ENCODE data around the gene ANKH. TPM values are rescaled to one million over a fixed set of nuclear protein-coding genes. Genes with fewer than 3 reads are reported as not detected.

ANKH gene
- total and polyA plus RNA-seq, 3 experiments from 2014 or later: 47.0 to 80.5 (median 80.0) TPM

DNA sequence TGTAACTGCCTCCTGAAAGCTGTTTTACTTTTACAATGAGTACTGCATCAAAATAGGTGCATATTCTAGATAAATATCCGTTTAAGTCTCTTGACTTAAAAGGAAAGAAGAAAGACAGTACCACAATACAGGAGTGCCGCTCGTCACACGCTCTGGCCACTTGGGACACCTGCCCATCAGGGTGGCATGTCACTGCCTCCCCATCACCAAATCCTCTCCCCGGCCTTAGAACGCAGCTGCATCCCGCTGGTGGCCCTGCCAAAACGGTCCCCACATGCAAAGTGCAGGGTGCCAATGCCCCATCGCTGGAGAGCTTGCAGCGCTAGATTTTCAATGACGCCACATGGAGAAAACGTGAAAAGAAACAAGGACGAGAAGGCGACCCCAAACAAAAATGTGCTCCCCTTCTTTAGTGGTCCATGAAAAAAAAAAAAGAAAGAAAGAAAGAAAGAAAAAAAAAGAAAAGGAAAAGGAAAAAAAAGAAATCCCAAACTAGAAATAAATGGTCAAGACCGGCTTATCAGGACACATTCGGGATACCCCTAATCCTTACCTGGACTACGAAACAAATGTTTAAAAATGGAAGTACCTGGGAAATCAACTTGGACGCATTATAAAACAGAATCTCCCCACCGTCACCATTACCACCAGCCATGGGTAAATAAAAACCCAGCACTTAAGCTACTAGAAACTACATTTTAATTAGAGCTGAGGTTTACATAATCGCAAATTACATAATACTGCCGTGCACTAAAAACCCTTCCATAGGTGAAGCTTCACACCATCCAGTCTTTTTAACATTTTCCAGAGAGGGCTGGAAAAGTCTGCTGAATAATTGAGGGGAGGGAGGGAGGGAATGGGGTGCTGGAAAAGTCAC, 1.0 kb downstream of the ANKH start:
- H3K36me3 ChIP-seq (ENCODE audit: insufficient read depth, low read length): no peaks in the 10 kb centered on the region
- peak overlapping the region; percentile 92 to 99 (median 96) for H3K27ac Mint-ChIP-seq
- no peaks in the 10 kb centered on the region for H3K27me3 ChIP-seq (ENCODE audit: insufficient read depth, low read length, poor library complexity, severe bottlenecking)
- H3K27me3 Mint-ChIP-seq: no peaks in the 10 kb centered on the region
- H3K4me3 ChIP-seq (ENCODE audit: low read length): peak overlapping the region; percentile 56
- peak; percentile 32 to 79 (median 54) for DNase-seq
- POLR2A ChIA-PET: interaction anchor here (0.7 to 1.1 kb wide), 7 partner anchors 61 to 1747 kb away, joined by 3 to 10 read pairs (median 5); no protein-coding TSS in a partner anchor
- no peaks in the 10 kb centered on the region for H3K9me3 ChIP-seq (ENCODE audit: low read length)
- H3K36me3 Mint-ChIP-seq: peaks cover 0 to 8% (median 0%) of the 10 kb centered on the region in 3 donors
- peaks cover 31 to 62% (median 49%) of the 10 kb centered on the region in 3 donors for H3K4me1 Mint-ChIP-seq
- peaks cover 10% of the 10 kb centered on the region for H3K4me1 ChIP-seq (ENCODE audit: insufficient read depth, low read length)
- no peaks in the 10 kb centered on the region for H3K9me3 Mint-ChIP-seq
- peak overlapping the region; percentile 65 for H3K27ac ChIP-seq (ENCODE audit: low read depth, low read length)
- CTCF ChIA-PET: interaction anchor here (1.0 to 1.8 kb wide), 9 partner anchors 9 to 185 kb away, joined by 3 to 10 read pairs (median 4); no protein-coding TSS in a partner anchor
- H3K4me3 Mint-ChIP-seq: peak overlapping the region; percentile 88 to 98 (median 96)

GRCh38 chr5:14869668-14870164, 1.9 kb downstream of the ANKH start:
- H3K36me3 Mint-ChIP-seq: peaks cover 0 to 8% (median 0%) of the 10 kb centered on the region in 3 donors
- no peaks in the 10 kb centered on the region for H3K9me3 ChIP-seq (ENCODE audit: low read length)
- H3K36me3 ChIP-seq (ENCODE audit: insufficient read depth, low read length): no peaks in the 10 kb centered on the region
- ChIA-PET CTCF (interaction anchor here (1.3 to 1.8 kb wide), 7 partner anchors 8 to 184 kb away, joined by 3 to 10 read pairs (median 4); no protein-coding TSS in a partner anchor), POLR2A (interaction anchor here (1.0 to 1.1 kb wide), 2 partner anchors 165 to 1748 kb away, joined by 3 read pairs; no protein-coding TSS in a partner anchor)
- no peaks in the 10 kb centered on the region for H3K27me3 ChIP-seq (ENCODE audit: insufficient read depth, low read length, poor library complexity, severe bottlenecking)
- H3K4me3 Mint-ChIP-seq: peak overlapping the region; percentile 88 to 98 (median 96)
- H3K4me3 ChIP-seq (ENCODE audit: low read length): peak overlapping the region; percentile 56
- no peaks in the 10 kb centered on the region for H3K9me3 Mint-ChIP-seq
- DNase-seq: peak in 2 of 5 donors; percentile 3 to 17
- H3K27me3 Mint-ChIP-seq: no peaks in the 10 kb centered on the region
- H3K27ac ChIP-seq (ENCODE audit: low read depth, low read length): peak overlapping the region; percentile 65
- peak overlapping the region; percentile 92 to 99 (median 96) for H3K27ac Mint-ChIP-seq
- H3K4me1 ChIP-seq (ENCODE audit: insufficient read depth, low read length): peaks cover 10% of the 10 kb centered on the region
- peaks cover 32 to 64% (median 51%) of the 10 kb centered on the region in 3 donors for H3K4me1 Mint-ChIP-seq

- H3K9me3 Mint-ChIP-seq: no peaks in the 10 kb centered on the region
- peak overlapping the region in 6 of 7 donors; percentile 88 to 98 (median 96) for H3K4me3 Mint-ChIP-seq
- peak overlapping the region; percentile 92 to 99 (median 96) for H3K27ac Mint-ChIP-seq
Measured at GRCh38 chr5:14869233-14869632, 2.3 kb downstream of the ANKH start.

DNA sequence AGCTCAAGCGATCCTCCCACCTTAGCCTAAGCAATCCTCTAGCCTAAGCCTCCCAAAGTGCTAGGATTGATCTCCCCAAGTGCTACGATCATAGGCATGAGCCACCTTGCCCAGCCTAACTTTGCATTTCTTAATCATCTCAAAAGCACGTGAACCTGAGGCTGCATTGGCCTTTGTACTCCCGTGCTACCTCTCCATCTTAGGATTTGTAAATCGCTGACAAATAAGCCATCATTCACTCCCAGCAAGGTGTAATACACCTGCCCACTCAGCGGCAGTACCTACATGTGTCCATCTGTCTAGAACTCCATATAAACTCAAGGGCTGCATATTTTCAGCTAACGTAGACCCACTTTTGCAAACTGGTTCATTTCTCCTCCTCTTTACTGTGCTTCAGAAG, 2.8 kb downstream of the ANKH start:
- H3K27ac Mint-ChIP-seq: peak overlapping the region; percentile 19 to 99 (median 96)
- ChIA-PET CTCF (interaction anchor here (3.0 kb wide), 1 partner anchor 141 kb away, joined by 13 read pairs; no protein-coding TSS in a partner anchor), POLR2A (no interaction called here)

More at GRCh38 chr5:14869233-14869632, 2.3 kb downstream of the ANKH start:
- H3K36me3 ChIP-seq (ENCODE audit: insufficient read depth, low read length): no peaks in the 10 kb centered on the region
- H3K27ac ChIP-seq (ENCODE audit: low read depth, low read length): no peak overlapping the region
- peaks cover 10% of the 10 kb centered on the region for H3K4me1 ChIP-seq (ENCODE audit: insufficient read depth, low read length)
- DNase-seq: no peak
- H3K9me3 ChIP-seq (ENCODE audit: low read length): no peaks in the 10 kb centered on the region
- no peaks in the 10 kb centered on the region for H3K27me3 ChIP-seq (ENCODE audit: insufficient read depth, low read length, poor library complexity, severe bottlenecking)
- CTCF ChIA-PET: interaction anchor here (1.3 kb wide), 1 partner anchor 123 kb away, joined by 3 read pairs; no protein-coding TSS in a partner anchor
- Mint-ChIP-seq H3K4me1 (peaks cover 32 to 63% (median 51%) of the 10 kb centered on the region in 3 donors), H3K27me3 (no peaks in the 10 kb centered on the region), H3K36me3 (peaks cover 0 to 8% (median 0%) of the 10 kb centered on the region in 3 donors)
- H3K4me3 ChIP-seq (ENCODE audit: low read length): no peak overlapping the region
- POLR2A ChIA-PET: interaction anchor here (1.0 kb wide), 1 partner anchor 1748 kb away, joined by 3 read pairs; no protein-coding TSS in a partner anchor

GRCh38 chr5:14864181-14864812, 7.3 kb downstream of the ANKH start:
- ChIA-PET CTCF (no interaction called here), POLR2A (no interaction called here)
- Mint-ChIP-seq H3K27ac (peak overlapping the region in 1 of 8 donors; percentile 71), H3K27me3 (no peaks in the 10 kb centered on the region), H3K36me3 (peaks cover 0 to 15% (median 9%) of the 10 kb centered on the region in 3 donors), H3K4me3 (no peak overlapping the region), H3K4me1 (peaks cover 39 to 80% (median 75%) of the 10 kb centered on the region in 3 donors), H3K9me3 (no peaks in the 10 kb centered on the region)
- no peaks in the 10 kb centered on the region for H3K9me3 ChIP-seq (ENCODE audit: low read length)
- no peak for DNase-seq
- H3K27ac ChIP-seq (ENCODE audit: low read depth, low read length): no peak overlapping the region
- H3K36me3 ChIP-seq (ENCODE audit: insufficient read depth, low read length): no peaks in the 10 kb centered on the region
- no peak overlapping the region for H3K4me3 ChIP-seq (ENCODE audit: low read length)
- H3K27me3 ChIP-seq (ENCODE audit: insufficient read depth, low read length, poor library complexity, severe bottlenecking): no peaks in the 10 kb centered on the region
- peaks cover 9% of the 10 kb centered on the region for H3K4me1 ChIP-seq (ENCODE audit: insufficient read depth, low read length)

More for the DNA sequence above, 2.8 kb downstream of the ANKH start:
- no peaks in the 10 kb centered on the region for H3K27me3 ChIP-seq (ENCODE audit: insufficient read depth, low read length, poor library complexity, severe bottlenecking)
- no peak overlapping the region for H3K4me3 ChIP-seq (ENCODE audit: low read length)
- H3K4me3 Mint-ChIP-seq: peak overlapping the region in 4 of 7 donors; percentile 5 to 98 (median 59)
- DNase-seq: no peak
- H3K27ac ChIP-seq (ENCODE audit: low read depth, low read length): no peak overlapping the region
- peaks cover 0 to 8% (median 0%) of the 10 kb centered on the region in 3 donors for H3K36me3 Mint-ChIP-seq
- no peaks in the 10 kb centered on the region for H3K9me3 ChIP-seq (ENCODE audit: low read length)
- no peaks in the 10 kb centered on the region for H3K27me3 Mint-ChIP-seq
- peaks cover 10% of the 10 kb centered on the region for H3K4me1 ChIP-seq (ENCODE audit: insufficient read depth, low read length)
- H3K9me3 Mint-ChIP-seq: no peaks in the 10 kb centered on the region
- no peaks in the 10 kb centered on the region for H3K36me3 ChIP-seq (ENCODE audit: insufficient read depth, low read length)
- H3K4me1 Mint-ChIP-seq: peaks cover 33 to 67% (median 53%) of the 10 kb centered on the region in 3 donors

DNA sequence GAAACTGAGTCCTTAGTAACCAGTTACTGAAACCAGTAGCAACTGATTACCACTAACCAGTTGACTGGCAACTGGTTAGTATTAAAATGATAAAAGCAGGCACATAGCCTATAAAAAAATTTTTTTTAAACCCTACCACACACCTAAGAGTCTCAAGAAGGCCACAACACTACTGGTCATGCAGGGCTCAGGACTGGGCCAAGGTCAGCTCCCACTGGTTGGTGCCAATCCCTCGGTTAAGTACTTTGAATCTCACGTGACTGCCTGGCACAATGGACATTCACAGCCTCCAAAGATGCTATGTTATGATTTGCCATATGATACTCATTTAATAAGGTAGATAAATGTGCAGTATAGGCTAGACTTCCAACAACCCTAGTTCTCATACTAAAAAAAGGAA, 8.5 kb downstream of the ANKH start:
- peaks cover 0 to 15% (median 9%) of the 10 kb centered on the region in 3 donors for H3K36me3 Mint-ChIP-seq
- CTCF ChIA-PET: interaction anchor here (0.9 kb wide), 1 partner anchor 11 kb away, joined by 3 read pairs; no protein-coding TSS in a partner anchor

GRCh38 chr5:14861123-14861765, 10.3 kb downstream of the ANKH start:
- no peak overlapping the region for H3K4me3 Mint-ChIP-seq
- ChIA-PET POLR2A (no interaction called here), CTCF (interaction anchor here (1.2 kb wide), 1 partner anchor 9 kb away, joined by 4 read pairs; no protein-coding TSS in a partner anchor)

More for the DNA sequence above, 8.5 kb downstream of the ANKH start:
- peak overlapping the region in 1 of 8 donors; percentile 13 for H3K27ac Mint-ChIP-seq
- Histone ChIP-seq H3K27ac (ENCODE audit: low read depth, low read length) (no peak overlapping the region), H3K36me3 (ENCODE audit: insufficient read depth, low read length) (no peaks in the 10 kb centered on the region), H3K27me3 (ENCODE audit: insufficient read depth, low read length, poor library complexity, severe bottlenecking) (no peaks in the 10 kb centered on the region), H3K4me1 (ENCODE audit: insufficient read depth, low read length) (peaks cover 5% of the 10 kb centered on the region), H3K9me3 (ENCODE audit: low read length) (no peaks in the 10 kb centered on the region), H3K4me3 (ENCODE audit: low read length) (no peak overlapping the region)
- no peak overlapping the region for H3K4me3 Mint-ChIP-seq
- no peaks in the 10 kb centered on the region for H3K27me3 Mint-ChIP-seq
- no peaks in the 10 kb centered on the region for H3K9me3 Mint-ChIP-seq
- no peak for DNase-seq
- POLR2A ChIA-PET: no interaction called here
- peaks cover 32 to 75% (median 71%) of the 10 kb centered on the region in 3 donors for H3K4me1 Mint-ChIP-seq

More at GRCh38 chr5:14861123-14861765, 10.3 kb downstream of the ANKH start:
- no peaks in the 10 kb centered on the region for H3K36me3 ChIP-seq (ENCODE audit: insufficient read depth, low read length)
- Mint-ChIP-seq H3K9me3 (no peaks in the 10 kb centered on the region), H3K27ac (peak overlapping the region in 5 of 8 donors; percentile 0 to 70 (median 11)), H3K36me3 (peaks cover 0 to 16% (median 9%) of the 10 kb centered on the region in 3 donors), H3K4me1 (peaks cover 33 to 70% (median 68%) of the 10 kb centered on the region in 3 donors), H3K27me3 (no peaks in the 10 kb centered on the region)
- H3K4me1 ChIP-seq (ENCODE audit: insufficient read depth, low read length): peaks cover 5% of the 10 kb centered on the region
- no peaks in the 10 kb centered on the region for H3K9me3 ChIP-seq (ENCODE audit: low read length)
- H3K27me3 ChIP-seq (ENCODE audit: insufficient read depth, low read length, poor library complexity, severe bottlenecking): no peaks in the 10 kb centered on the region
- no peak overlapping the region for H3K4me3 ChIP-seq (ENCODE audit: low read length)
- no peak overlapping the region for H3K27ac ChIP-seq (ENCODE audit: low read depth, low read length)
- no peak for DNase-seq

Measured in CD8-positive, alpha-beta memory T cell (primary cell).